ENCODE results near the gene DHX58.

GRCh38 chr17:42107124-42107523 is 5.4 kb downstream of the DHX58 start:
- no peak for TF ChIP-seq GATA2 (IDR thresholded peaks at IDR 0.05; ENCODE audit: low read depth, low read length)
- TF ChIP-seq GATA3 (IDR thresholded peaks at IDR 0.05; ENCODE audit: low read depth, low read length), result no peak
